Endothelial cell of umbilical vein (primary cell): ENCODE measurements around the gene ZMIZ1. TPM values are rescaled to one million over a fixed set of nuclear protein-coding genes. Genes with fewer than 3 reads are reported as not detected.

Source experiments
- BruUV-seq: library from RNA; stranded (reverse); fragments of 400-500 nt; replicated peaks from 2 replicates; lab custom pipeline; 2021; lab: Mats Ljungman, UMichigan
- CTCF ChIA-PET: fragments of 300-600, 350-600 bp; sonication (Branson Sonifier 250); formaldehyde crosslinking; loops from one replicate; lab custom pipeline; 2021; ENCODE audit warnings: antibody characterized with exemption, inconsistent platforms; lab: Charles Lee
- POLR2A ChIA-PET: fragments of 300-600, 350-600 bp; sonication (Branson Sonifier 250); formaldehyde crosslinking; loops from one replicate; lab custom pipeline; 2021; ENCODE audit warnings: antibody characterized with exemption, inconsistent platforms; lab: Charles Lee
- DNase-seq: peaks from one replicate; pipeline ENCODE4 v3.0.0-alpha.2; 2011; ENCODE audit warnings: low read depth, low spot score
- FAIRE-seq: peaks from 2 replicates; lab custom pipeline; 2011; peaks lifted over from hg19 to GRCh38; lab: Jason Lieb, UNC
- H2AFZ ChIP-seq: 2 replicates; pipeline ENCODE4 v1.6.0; 2012; ENCODE audit warnings: low read depth, low read length, control low read depth, inconsistent platforms
- H3K27ac ChIP-seq: 2 replicates; pipeline ENCODE4 v1.5.1; 2011; ENCODE audit warnings: low read depth, mild to moderate bottlenecking, control low read depth, low read length, moderate library complexity; ENCODE audit not compliant: insufficient read depth
- H3K27me3 ChIP-seq, 2 experiments: 2 replicates each; pipeline versions ENCODE4 v1.6.0 to v1.6.1; 2011; ENCODE audit warnings: low read length in 2 of 2, mixed read lengths in 1 of 2; ENCODE audit not compliant: control insufficient read depth in 2 of 2, insufficient read depth in 2 of 2
- H3K36me3 ChIP-seq, 2 experiments: 2 replicates in 1 of 2; 3 replicates in 1 of 2; pipeline ENCODE4 v1.5.1; 2011; ENCODE audit warnings: low read length in 2 of 2, mild to moderate bottlenecking in 1 of 2, moderate library complexity in 1 of 2; ENCODE audit not compliant: control insufficient read depth in 2 of 2, insufficient read depth in 2 of 2; ENCODE audit errors: extremely low read depth in 1 of 2
- H3K4me1 ChIP-seq: 3 replicates; pipeline ENCODE4 v1.5.1; 2011; ENCODE audit warnings: mild to moderate bottlenecking, low read length; ENCODE audit not compliant: control insufficient read depth, insufficient read depth; ENCODE audit errors: extremely low read depth
- H3K4me2 ChIP-seq: 2 replicates; pipeline ENCODE4 v1.6.1; 2011; ENCODE audit warnings: low read length, control low read depth, mixed read lengths; ENCODE audit not compliant: insufficient read depth
- H3K4me3 ChIP-seq, 3 experiments: fragments of 200-600 bp in 1 of 3; sonication (generic), shearing (Covaris generic) in 1 of 3; replicated peaks in 1 of 3; 2 replicates each; pipeline ENCODE4 v1.5.1; 2011 to 2016; ENCODE audit warnings: control low read depth in 3 of 3, low read length in 3 of 3, mild to moderate bottlenecking in 2 of 3, inconsistent platforms in 1 of 3, low read depth in 1 of 3, moderate library complexity in 1 of 3; ENCODE audit not compliant: insufficient read depth in 1 of 3
- H3K79me2 ChIP-seq: 2 replicates; pipeline ENCODE4 v1.6.0; 2012; ENCODE audit warnings: low read length, inconsistent platforms; ENCODE audit not compliant: control insufficient read depth, insufficient read depth
- H3K9ac ChIP-seq: replicated peaks from 2 replicates; pipeline ENCODE3; 2011; ENCODE audit warnings: low read length, control low read depth; ENCODE audit not compliant: insufficient read depth; ENCODE audit errors: extremely low read depth
- H3K9me1 ChIP-seq: replicated peaks from 3 replicates; pipeline ENCODE4 v1.6.0; 2011; ENCODE audit warnings: mild to moderate bottlenecking, low read length; ENCODE audit not compliant: control insufficient read depth, insufficient read depth; ENCODE audit errors: extremely low read depth
- H3K9me3 ChIP-seq: replicated peaks from 2 replicates; pipeline ENCODE4 v1.5.1; 2012; ENCODE audit warnings: low read length, inconsistent platforms; ENCODE audit not compliant: control insufficient read depth, insufficient read depth
- H4K20me1 ChIP-seq: replicated peaks from 2 replicates; pipeline ENCODE3; 2011; ENCODE audit warnings: mild to moderate bottlenecking, low read length; ENCODE audit not compliant: control insufficient read depth, insufficient read depth; ENCODE audit errors: extremely low read depth
- EZH2 ChIP-seq: IDR thresholded peaks from 2 replicates; pipeline ENCODE4 v1.6.1; 2012; ENCODE audit warnings: borderline replicate concordance, low read depth, mild to moderate bottlenecking, moderate library complexity, low read length, inconsistent platforms; ENCODE audit not compliant: severe bottlenecking
- FOS ChIP-seq: IDR thresholded peaks from 2 replicates; pipeline ENCODE4 v1.6.1; 2011; ENCODE audit warnings: mild to moderate bottlenecking, low read length, moderate library complexity, borderline replicate concordance; ENCODE audit not compliant: insufficient read depth
- GATA2 ChIP-seq: IDR thresholded peaks from 2 replicates; pipeline ENCODE4 v1.7.0; 2011; ENCODE audit warnings: low read depth, mild to moderate bottlenecking, moderate library complexity, mixed read lengths, low read length; ENCODE audit not compliant: insufficient read length, insufficient read depth
- JUN ChIP-seq: IDR thresholded peaks from 2 replicates; pipeline ENCODE4 v1.6.1; 2011; ENCODE audit warnings: borderline replicate concordance, low read depth; ENCODE audit not compliant: insufficient read length, insufficient read depth
- MYC ChIP-seq: IDR thresholded peaks from one replicate; pipeline ENCODE4 v1.6.1; 2011; ENCODE audit warnings: mild to moderate bottlenecking, low read depth, low read length
- POLR2A ChIP-seq: IDR thresholded peaks from 2 replicates; pipeline ENCODE4 v1.6.1; 2012; ENCODE audit warnings: low read depth, mild to moderate bottlenecking, control low read depth, low read length
- POLR2AphosphoS5 ChIP-seq: IDR thresholded peaks from 2 replicates; pipeline ENCODE4 v1.6.1; 2012; ENCODE audit warnings: low read depth, mild to moderate bottlenecking, control low read depth, low read length, moderate library complexity; ENCODE audit not compliant: insufficient read depth
- dilution Hi-C: fragments of 300-500 bp; cut with MboI; formaldehyde crosslinking; loops from one replicate; pipeline ENCODE4 v1.15.0; 2019; ENCODE audit warnings: low sequenced_read_pairs; ENCODE audit not compliant: extremely low pct_ligation_motif_present
- intact Hi-C: fragments of 100-400 bp; cut with micrococcal nuclease; formaldehyde crosslinking; loops from one replicate; pipeline ENCODE4 v1.10.0; 2022
- polyA plus RNA-seq, 4 experiments: library from polyadenylated mRNA; depleted of rRNA in 3 of 4; stranded (reverse) in 3 of 4; unstranded in 1 of 4; fragments of >200 nt; gene quantifications; 2 replicates each; pipeline versions ENCODE4 v1.2.1 to v1.2.3, GENCODE V29; 2011 to 2012; ENCODE audit warnings: missing spikeins in 1 of 4
- total RNA-seq: library from RNA; stranded (reverse); gene quantifications from 2 replicates; pipeline ENCODE4 v1.2.3, GENCODE V29; 2021
- TF ChIP-seq, protein P1 (sequence below): IDR thresholded peaks from 2 replicates; pipeline ENCODE4 v1.6.1; 2011; ENCODE audit not compliant: insufficient read depth, insufficient read length
- TF ChIP-seq, protein P2 (sequence below), 2 donors: IDR thresholded peaks; 1 replicate in 1 of 2; 2 replicates in 1 of 2; pipeline ENCODE4 v1.5.1; 2011; ENCODE audit warnings: low read length in 2 of 2, mild to moderate bottlenecking in 2 of 2, moderate library complexity in 2 of 2, control low read depth in 1 of 2, inconsistent platforms in 1 of 2, low read depth in 1 of 2; ENCODE audit not compliant: insufficient read depth in 1 of 2; ENCODE audit errors: extremely low read depth in 1 of 2

ZMIZ1 gene
- total and polyA plus RNA-seq, 2 donors (not counting 3 experiments of a cell fraction or from before 2014, with no cell fraction given), result 12.5 to 46.7 TPM

DNA sequence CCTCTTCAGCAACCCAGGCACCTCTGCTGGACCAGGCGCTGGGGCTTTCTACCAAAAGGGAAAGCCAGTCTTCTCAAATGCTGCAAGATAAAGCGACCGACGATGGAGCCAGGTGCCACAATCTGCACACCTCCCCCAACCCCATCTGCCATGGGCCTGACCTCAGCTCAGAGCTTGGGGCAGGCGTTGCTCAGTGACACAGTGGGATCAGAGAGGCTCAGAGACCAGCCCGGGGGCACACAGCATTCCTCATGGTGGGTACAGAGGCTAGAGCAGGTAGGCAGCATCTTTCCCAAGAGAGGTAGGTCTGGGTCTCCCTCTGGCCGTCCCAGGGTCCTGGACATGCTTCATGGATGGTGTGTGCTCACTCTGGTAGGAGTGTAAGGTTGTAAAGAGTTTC, 56.3 kb downstream of the ZMIZ1 start:
- ChIA-PET POLR2A (no interaction called here), CTCF (interaction anchor here (1.1 kb wide), 2 partner anchors 9 to 70 kb away, joined by 3 to 4 read pairs; no protein-coding TSS in a partner anchor)
- no TSS peak for BruUV-seq
- Histone ChIP-seq H3K79me2 (no peaks in the 10 kb centered on the region), H3K9ac (no peak overlapping the region), H3K4me1 (peaks cover 43% of the 10 kb centered on the region), H3K9me1 (no peaks in the 10 kb centered on the region), H3K36me3 (peaks cover 0 to 33% of the 10 kb centered on the region in 2 experiments), H3K27ac (no peak overlapping the region), H3K4me2 (no peak overlapping the region), H3K9me3 (no peaks in the 10 kb centered on the region), H2AFZ (no peak overlapping the region), H3K27me3 (no peaks in the 10 kb centered on the region), H4K20me1 (no peaks in the 10 kb centered on the region), H3K4me3 (no peak overlapping the region)
- DNase-seq (no peak), FAIRE-seq (no peak)
- intact Hi-C loops (no loop called here), dilution Hi-C loops (no loop called here)
- no peak for TF ChIP-seq POLR2A
- no peak for TF ChIP-seq MYC
- no peak for TF ChIP-seq POLR2AphosphoS5
- no peak for TF ChIP-seq JUN
- TF ChIP-seq, protein P1, sequence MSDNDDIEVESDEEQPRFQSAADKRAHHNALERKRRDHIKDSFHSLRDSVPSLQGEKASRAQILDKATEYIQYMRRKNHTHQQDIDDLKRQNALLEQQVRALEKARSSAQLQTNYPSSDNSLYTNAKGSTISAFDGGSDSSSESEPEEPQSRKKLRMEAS, result no peak
- no peak for TF ChIP-seq GATA2
- TF ChIP-seq, protein P2, sequence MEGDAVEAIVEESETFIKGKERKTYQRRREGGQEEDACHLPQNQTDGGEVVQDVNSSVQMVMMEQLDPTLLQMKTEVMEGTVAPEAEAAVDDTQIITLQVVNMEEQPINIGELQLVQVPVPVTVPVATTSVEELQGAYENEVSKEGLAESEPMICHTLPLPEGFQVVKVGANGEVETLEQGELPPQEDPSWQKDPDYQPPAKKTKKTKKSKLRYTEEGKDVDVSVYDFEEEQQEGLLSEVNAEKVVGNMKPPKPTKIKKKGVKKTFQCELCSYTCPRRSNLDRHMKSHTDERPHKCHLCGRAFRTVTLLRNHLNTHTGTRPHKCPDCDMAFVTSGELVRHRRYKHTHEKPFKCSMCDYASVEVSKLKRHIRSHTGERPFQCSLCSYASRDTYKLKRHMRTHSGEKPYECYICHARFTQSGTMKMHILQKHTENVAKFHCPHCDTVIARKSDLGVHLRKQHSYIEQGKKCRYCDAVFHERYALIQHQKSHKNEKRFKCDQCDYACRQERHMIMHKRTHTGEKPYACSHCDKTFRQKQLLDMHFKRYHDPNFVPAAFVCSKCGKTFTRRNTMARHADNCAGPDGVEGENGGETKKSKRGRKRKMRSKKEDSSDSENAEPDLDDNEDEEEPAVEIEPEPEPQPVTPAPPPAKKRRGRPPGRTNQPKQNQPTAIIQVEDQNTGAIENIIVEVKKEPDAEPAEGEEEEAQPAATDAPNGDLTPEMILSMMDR (IDR thresholded peaks at IDR 0.05; ENCODE audit: extremely low read depth in 1 of 2, insufficient read depth in 1 of 2, low read depth in 1 of 2, low read length in 2 of 2), result no peak
- no peak for TF ChIP-seq EZH2
- no peak for TF ChIP-seq FOS
